WTC11 (cell line): Measurements from ENCODE around the gene CCDC190. TPM values are rescaled to one million over a fixed set of nuclear protein-coding genes. Genes with fewer than 3 reads are reported as not detected.

Experiments
- ATAC-seq: fragments of 200-7000 bp; cut with Tn5 transposase; 2 replicates; pipeline ENCODE4 v1.10.0; 2021; ENCODE audit warnings: mild to moderate bottlenecking, moderate library complexity
- CTCF ChIA-PET: fragments of 300-600 bp; sonication (Branson Sonifier 250); formaldehyde crosslinking; loops from one replicate; lab custom pipeline; 2021; ENCODE audit warnings: antibody characterized with exemption; lab: Charles Lee
- POLR2A ChIA-PET: fragments of 350-600 bp; sonication (Branson Sonifier 250); formaldehyde crosslinking; loops from one replicate; lab custom pipeline; 2021; ENCODE audit warnings: antibody characterized with exemption; lab: Charles Lee
- DNase-seq: peaks from one replicate; pipeline ENCODE4 v3.0.0; 2021; ENCODE audit warnings: low spot score
- H3K27ac Mint-ChIP-seq: 2 replicates; pipeline ENCODE4 v1.8.0; 2021; ENCODE audit warnings: mixed read lengths
- H3K27me3 Mint-ChIP-seq: 2 replicates; pipeline ENCODE4 v1.8.0; 2021; ENCODE audit warnings: low read depth, mild to moderate bottlenecking, moderate library complexity, mixed read lengths
- H3K36me3 Mint-ChIP-seq: 2 replicates; pipeline ENCODE4 v1.8.0; 2021; ENCODE audit warnings: mixed read lengths
- H3K4me1 Mint-ChIP-seq: 2 replicates; pipeline ENCODE4 v1.8.0; 2022; ENCODE audit warnings: mixed read lengths
- H3K4me3 Mint-ChIP-seq: 2 replicates; pipeline ENCODE4 v1.8.0; 2021; ENCODE audit warnings: mild to moderate bottlenecking, moderate library complexity, mixed read lengths
- H3K9me3 Mint-ChIP-seq: 2 replicates; pipeline ENCODE4 v1.8.0; 2021; ENCODE audit warnings: mixed read lengths
- AFF4 ChIP-seq: sonication (generic); formaldehyde crosslinking; IDR thresholded peaks from 2 replicates; pipeline ENCODE4 v1.8.1; 2023; ENCODE audit warnings: mild to moderate bottlenecking, missing genetic modification reagents, borderline replicate concordance
- AR ChIP-seq: fragments of 250-450 bp; sonication (Bioruptor Pico); IDR thresholded peaks from 2 replicates; pipeline ENCODE4 v1.9.0; 2021; ENCODE audit warnings: mild to moderate bottlenecking
- CREB1 ChIP-seq: sonication (generic); formaldehyde crosslinking; IDR thresholded peaks from 2 replicates; pipeline ENCODE4 v1.8.0; 2023; ENCODE audit warnings: mild to moderate bottlenecking, missing genetic modification reagents
- ETV6 ChIP-seq: sonication (generic); formaldehyde crosslinking; IDR thresholded peaks from 2 replicates; pipeline ENCODE4 v1.8.1; 2022; ENCODE audit warnings: mild to moderate bottlenecking, missing genetic modification reagents
- HMGA2 ChIP-seq: fragments of 250-450 bp; sonication (Bioruptor Pico); IDR thresholded peaks from 2 replicates; pipeline ENCODE4 v1.4.0; 2021; ENCODE audit warnings: mild to moderate bottlenecking, moderate library complexity
- JAZF1 ChIP-seq: fragments of 250-450 bp; sonication (Bioruptor Pico); IDR thresholded peaks from 2 replicates; pipeline ENCODE4 v1.9.0; 2021; ENCODE audit warnings: moderate library complexity, mild to moderate bottlenecking, inconsistent platforms
- MAX ChIP-seq: sonication (generic); formaldehyde crosslinking; IDR thresholded peaks from 2 replicates; pipeline ENCODE4 v1.8.0; 2022; ENCODE audit warnings: mild to moderate bottlenecking, missing genetic modification reagents
- NFE2L1 ChIP-seq: sonication (generic); formaldehyde crosslinking; IDR thresholded peaks from 2 replicates; pipeline ENCODE4 v1.8.1; 2023; ENCODE audit warnings: missing genetic modification reagents
- NR3C1 ChIP-seq: sonication (generic); formaldehyde crosslinking; conservative IDR thresholded peaks from 2 replicates; pipeline ENCODE4 v1.8.1; 2023; ENCODE audit warnings: low read depth, mild to moderate bottlenecking, missing genetic modification reagents
- TEAD1 ChIP-seq: sonication (generic); formaldehyde crosslinking; IDR thresholded peaks from 2 replicates; pipeline ENCODE4 v1.8.0; 2022; ENCODE audit warnings: mild to moderate bottlenecking, missing genetic modification reagents
- TEAD4 ChIP-seq: sonication (generic); formaldehyde crosslinking; IDR thresholded peaks from 2 replicates; pipeline ENCODE4 v1.8.0; 2022; ENCODE audit warnings: mild to moderate bottlenecking, missing genetic modification reagents
- ZBTB21 ChIP-seq: sonication (generic); formaldehyde crosslinking; IDR thresholded peaks from 2 replicates; pipeline ENCODE4 v1.8.1; 2023; ENCODE audit warnings: mild to moderate bottlenecking, missing genetic modification reagents, borderline replicate concordance
- ZNF138 ChIP-seq: sonication (generic); formaldehyde crosslinking; conservative IDR thresholded peaks from 2 replicates; pipeline ENCODE4 v1.8.1; 2022; ENCODE audit warnings: mild to moderate bottlenecking, moderate library complexity, missing genetic modification reagents
- ZNF232 ChIP-seq: sonication (generic); formaldehyde crosslinking; IDR thresholded peaks from 2 replicates; pipeline ENCODE4 v1.8.0; 2022; ENCODE audit warnings: mild to moderate bottlenecking, missing genetic modification reagents
- ZNF317 ChIP-seq: sonication (generic); formaldehyde crosslinking; IDR thresholded peaks from 2 replicates; pipeline ENCODE4 v1.8.1; 2023; ENCODE audit warnings: low read depth, mild to moderate bottlenecking, moderate library complexity, missing genetic modification reagents, borderline replicate concordance
- ZNF425 ChIP-seq: fragments of 250-450 bp; sonication (Bioruptor Pico); conservative IDR thresholded peaks from 2 replicates; pipeline ENCODE4 v1.9.0; 2021; ENCODE audit warnings: mild to moderate bottlenecking
- total RNA-seq: library from RNA; stranded (reverse); gene quantifications from 3 replicates; pipeline ENCODE4 v1.2.3, GENCODE V29; 2021
- TF ChIP-seq, protein P1 (sequence below): sonication (generic); formaldehyde crosslinking; conservative IDR thresholded peaks from 2 replicates; pipeline ENCODE4 v1.8.1; 2023; ENCODE audit warnings: mild to moderate bottlenecking, low read depth, missing genetic modification reagents, moderate library complexity
- TF ChIP-seq, protein P2 (sequence below): sonication (generic); formaldehyde crosslinking; IDR thresholded peaks from 2 replicates; pipeline ENCODE4 v1.8.0; 2022; ENCODE audit warnings: mild to moderate bottlenecking, missing genetic modification reagents
- TF ChIP-seq, protein P3 (sequence below): sonication (generic); formaldehyde crosslinking; IDR thresholded peaks from 2 replicates; pipeline ENCODE4 v1.8.1; 2023; ENCODE audit warnings: mild to moderate bottlenecking, missing genetic modification reagents, moderate library complexity

The CCDC190 gene
- total RNA-seq, 1 experiment from 2014 or later: not detected

- TF ChIP-seq, protein P1, sequence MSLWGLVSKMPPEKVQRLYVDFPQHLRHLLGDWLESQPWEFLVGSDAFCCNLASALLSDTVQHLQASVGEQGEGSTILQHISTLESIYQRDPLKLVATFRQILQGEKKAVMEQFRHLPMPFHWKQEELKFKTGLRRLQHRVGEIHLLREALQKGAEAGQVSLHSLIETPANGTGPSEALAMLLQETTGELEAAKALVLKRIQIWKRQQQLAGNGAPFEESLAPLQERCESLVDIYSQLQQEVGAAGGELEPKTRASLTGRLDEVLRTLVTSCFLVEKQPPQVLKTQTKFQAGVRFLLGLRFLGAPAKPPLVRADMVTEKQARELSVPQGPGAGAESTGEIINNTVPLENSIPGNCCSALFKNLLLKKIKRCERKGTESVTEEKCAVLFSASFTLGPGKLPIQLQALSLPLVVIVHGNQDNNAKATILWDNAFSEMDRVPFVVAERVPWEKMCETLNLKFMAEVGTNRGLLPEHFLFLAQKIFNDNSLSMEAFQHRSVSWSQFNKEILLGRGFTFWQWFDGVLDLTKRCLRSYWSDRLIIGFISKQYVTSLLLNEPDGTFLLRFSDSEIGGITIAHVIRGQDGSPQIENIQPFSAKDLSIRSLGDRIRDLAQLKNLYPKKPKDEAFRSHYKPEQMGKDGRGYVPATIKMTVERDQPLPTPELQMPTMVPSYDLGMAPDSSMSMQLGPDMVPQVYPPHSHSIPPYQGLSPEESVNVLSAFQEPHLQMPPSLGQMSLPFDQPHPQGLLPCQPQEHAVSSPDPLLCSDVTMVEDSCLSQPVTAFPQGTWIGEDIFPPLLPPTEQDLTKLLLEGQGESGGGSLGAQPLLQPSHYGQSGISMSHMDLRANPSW: no peak
- TF ChIP-seq ZNF138: no peak
- TF ChIP-seq ZNF232 (CRISPR knock-in tag): no peak
Observed at GRCh38 chr1:162878000-162878596, 17.1 kb upstream of the CCDC190 start (continued).

- H3K4me1 Mint-ChIP-seq: peaks cover 14% of the 10 kb centered on the region
- no peak for ATAC-seq
- CTCF ChIA-PET: interaction anchor here (1.0 to 2.1 kb wide), 15 partner anchors 16 to 438 kb away, joined by 3 to 36 read pairs (median 6); partner anchors contain the start of genes CCDC190, RGS4 and RGS5
- H3K27me3 Mint-ChIP-seq: no peaks in the 10 kb centered on the region
- H3K4me3 Mint-ChIP-seq: no peak overlapping the region
- H3K9me3 Mint-ChIP-seq: peaks cover 8% of the 10 kb centered on the region
- no peak overlapping the region for H3K27ac Mint-ChIP-seq
- POLR2A ChIA-PET: no interaction called here
- 0 out of 2 replicates have a peak, but pooled peaks cover 2% of the 10 kb centered on the region for H3K36me3 Mint-ChIP-seq
- DNase-seq: no peak
- TF ChIP-seq TEAD4 (CRISPR knock-in tag): no peak
- TF ChIP-seq JAZF1: no peak
- no peak for TF ChIP-seq ETV6 (CRISPR knock-in tag)
- TF ChIP-seq ZNF317: no peak
- TF ChIP-seq CREB1 (CRISPR knock-in tag): no peak
- no peak for TF ChIP-seq HMGA2 (CRISPR knock-in tag)
- TF ChIP-seq TEAD1: no peak
- no peak for TF ChIP-seq NFE2L1 (CRISPR knock-in tag)
- no peak for TF ChIP-seq ZNF425
- no peak for TF ChIP-seq ZBTB21 (CRISPR knock-in tag)
- TF ChIP-seq, protein P2, sequence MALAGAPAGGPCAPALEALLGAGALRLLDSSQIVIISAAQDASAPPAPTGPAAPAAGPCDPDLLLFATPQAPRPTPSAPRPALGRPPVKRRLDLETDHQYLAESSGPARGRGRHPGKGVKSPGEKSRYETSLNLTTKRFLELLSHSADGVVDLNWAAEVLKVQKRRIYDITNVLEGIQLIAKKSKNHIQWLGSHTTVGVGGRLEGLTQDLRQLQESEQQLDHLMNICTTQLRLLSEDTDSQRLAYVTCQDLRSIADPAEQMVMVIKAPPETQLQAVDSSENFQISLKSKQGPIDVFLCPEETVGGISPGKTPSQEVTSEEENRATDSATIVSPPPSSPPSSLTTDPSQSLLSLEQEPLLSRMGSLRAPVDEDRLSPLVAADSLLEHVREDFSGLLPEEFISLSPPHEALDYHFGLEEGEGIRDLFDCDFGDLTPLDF (CRISPR knock-in tag): no peak
- TF ChIP-seq, protein P1: no peak
- TF ChIP-seq, protein P3, sequence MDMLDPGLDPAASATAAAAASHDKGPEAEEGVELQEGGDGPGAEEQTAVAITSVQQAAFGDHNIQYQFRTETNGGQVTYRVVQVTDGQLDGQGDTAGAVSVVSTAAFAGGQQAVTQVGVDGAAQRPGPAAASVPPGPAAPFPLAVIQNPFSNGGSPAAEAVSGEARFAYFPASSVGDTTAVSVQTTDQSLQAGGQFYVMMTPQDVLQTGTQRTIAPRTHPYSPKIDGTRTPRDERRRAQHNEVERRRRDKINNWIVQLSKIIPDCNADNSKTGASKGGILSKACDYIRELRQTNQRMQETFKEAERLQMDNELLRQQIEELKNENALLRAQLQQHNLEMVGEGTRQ (CRISPR knock-in tag): no peak
- TF ChIP-seq NR3C1 (CRISPR knock-in tag): no peak
- no peak for TF ChIP-seq AR (CRISPR knock-in tag)
- TF ChIP-seq MAX (CRISPR knock-in tag): no peak
- no peak for TF ChIP-seq AFF4 (CRISPR knock-in tag)
Observed at GRCh38 chr1:162877412-162877811, 16.4 kb upstream of the CCDC190 start.
